ENCODE results near the gene ASIC2. TPM values are rescaled to one million over a fixed set of nuclear protein-coding genes. Genes with fewer than 3 reads are reported as not detected.

The ASIC2 gene
- total RNA-seq, 1 donor: not detected

- no peak overlapping the region for H3K27ac ChIP-seq (ENCODE audit: low read depth, low read length)
- H3K27me3 ChIP-seq (ENCODE audit: insufficient read depth, low read length): no peaks in the 10 kb centered on the region
- H3K4me1 ChIP-seq (ENCODE audit: insufficient read depth, low read length): no peaks in the 10 kb centered on the region
- H3K9me3 ChIP-seq (ENCODE audit: low read depth, low read length): no peaks in the 10 kb centered on the region
- no peak overlapping the region for H2AFZ ChIP-seq (ENCODE audit: low read length)
- no peak overlapping the region for H3K4me2 ChIP-seq (ENCODE audit: insufficient read depth, low read length)
- H4K20me1 ChIP-seq (ENCODE audit: insufficient read depth, low read length): no peaks in the 10 kb centered on the region
- no peaks in the 10 kb centered on the region for H3K79me2 ChIP-seq (ENCODE audit: insufficient read depth, low read length)
- H3K4me3 ChIP-seq (ENCODE audit: insufficient read depth, low read length): no peak overlapping the region
- no peak for TF ChIP-seq CTCF (IDR thresholded peaks at IDR 0.05; ENCODE audit: extremely low read depth, low read depth, low read length)
- no peaks in the 10 kb centered on the region for H3K36me3 ChIP-seq (ENCODE audit: insufficient read depth, low read length)
- no peak for DNase-seq (ENCODE audit: insufficient read length, low spot score, missing footprints)
Observed at GRCh38 chr17:33105911-33106310, 187.2 kb downstream of the ASIC2 start.

GRCh38 chr17:33099906-33100305, 193.2 kb downstream of the ASIC2 start:
- no peaks in the 10 kb centered on the region for H3K79me2 ChIP-seq (ENCODE audit: insufficient read depth, low read length)

GRCh38 chr17:33099252-33099651, 193.8 kb downstream of the ASIC2 start:
- Histone ChIP-seq H3K4me2 (ENCODE audit: insufficient read depth, low read length) (no peak overlapping the region), H3K36me3 (ENCODE audit: insufficient read depth, low read length) (no peaks in the 10 kb centered on the region), H3K27ac (ENCODE audit: low read depth, low read length) (no peak overlapping the region), H3K4me3 (ENCODE audit: insufficient read depth, low read length) (no peak overlapping the region), H3K4me1 (ENCODE audit: insufficient read depth, low read length) (no peaks in the 10 kb centered on the region), H3K9me3 (ENCODE audit: low read depth, low read length) (no peaks in the 10 kb centered on the region), H2AFZ (ENCODE audit: low read length) (no peak overlapping the region), H3K27me3 (ENCODE audit: insufficient read depth, low read length) (no peaks in the 10 kb centered on the region), H4K20me1 (ENCODE audit: insufficient read depth, low read length) (no peaks in the 10 kb centered on the region), H3K79me2 (ENCODE audit: insufficient read depth, low read length) (no peaks in the 10 kb centered on the region)
- no peak for DNase-seq (ENCODE audit: insufficient read length, low spot score, missing footprints)
- no peak for TF ChIP-seq CTCF (IDR thresholded peaks at IDR 0.05; ENCODE audit: extremely low read depth, low read depth, low read length)

More at GRCh38 chr17:33099906-33100305, 193.2 kb downstream of the ASIC2 start:
- H2AFZ ChIP-seq (ENCODE audit: low read length): no peak overlapping the region
- no peak overlapping the region for H3K4me2 ChIP-seq (ENCODE audit: insufficient read depth, low read length)
- no peak overlapping the region for H3K27ac ChIP-seq (ENCODE audit: low read depth, low read length)
- no peaks in the 10 kb centered on the region for H3K9me3 ChIP-seq (ENCODE audit: low read depth, low read length)
- no peak for DNase-seq (ENCODE audit: insufficient read length, low spot score, missing footprints)
- no peaks in the 10 kb centered on the region for H3K4me1 ChIP-seq (ENCODE audit: insufficient read depth, low read length)
- no peak overlapping the region for H3K4me3 ChIP-seq (ENCODE audit: insufficient read depth, low read length)
- H4K20me1 ChIP-seq (ENCODE audit: insufficient read depth, low read length): no peaks in the 10 kb centered on the region
- TF ChIP-seq CTCF (IDR thresholded peaks at IDR 0.05; ENCODE audit: extremely low read depth, low read depth, low read length): no peak
- H3K36me3 ChIP-seq (ENCODE audit: insufficient read depth, low read length): no peaks in the 10 kb centered on the region
- no peaks in the 10 kb centered on the region for H3K27me3 ChIP-seq (ENCODE audit: insufficient read depth, low read length)

GRCh38 chr17:33097411-33097810, 195.7 kb downstream of the ASIC2 start:
- no peaks in the 10 kb centered on the region for H3K27me3 ChIP-seq (ENCODE audit: insufficient read depth, low read length)
- TF ChIP-seq CTCF (IDR thresholded peaks at IDR 0.05; ENCODE audit: extremely low read depth, low read depth, low read length): no peak
- H3K4me3 ChIP-seq (ENCODE audit: insufficient read depth, low read length): no peak overlapping the region
- H4K20me1 ChIP-seq (ENCODE audit: insufficient read depth, low read length): no peaks in the 10 kb centered on the region
- H3K79me2 ChIP-seq (ENCODE audit: insufficient read depth, low read length): no peaks in the 10 kb centered on the region
- H3K9me3 ChIP-seq (ENCODE audit: low read depth, low read length): no peaks in the 10 kb centered on the region
- H3K4me2 ChIP-seq (ENCODE audit: insufficient read depth, low read length): no peak overlapping the region
- no peak overlapping the region for H2AFZ ChIP-seq (ENCODE audit: low read length)
- H3K4me1 ChIP-seq (ENCODE audit: insufficient read depth, low read length): no peaks in the 10 kb centered on the region
- no peak overlapping the region for H3K27ac ChIP-seq (ENCODE audit: low read depth, low read length)
- no peak for DNase-seq (ENCODE audit: insufficient read length, low spot score, missing footprints)
- H3K36me3 ChIP-seq (ENCODE audit: insufficient read depth, low read length): no peaks in the 10 kb centered on the region

Measured in osteoblast (primary cell).